Vagina (tissue), 2 donors: ENCODE measurements around the gene HIPK2.

Experiments used
- POLR2AphosphoS5 ChIP-seq, 2 donors: sonication (generic); formaldehyde crosslinking; IDR thresholded peaks; one replicate each; pipeline ENCODE4 v1.9.0; 2017; ENCODE audit warnings: antibody characterized with exemption in 2 of 2, mild to moderate bottlenecking in 2 of 2, low read depth in 1 of 2; ENCODE audit not compliant: insufficient read depth in 1 of 2
- TF ChIP-seq, protein P1 (sequence below), 3 experiments: fragments of 450-650 bp in 2 of 3; fragments of 200-600 bp in 1 of 3; sonication (generic) in 1 of 3; IDR thresholded peaks; one replicate each; pipeline ENCODE4 v1.5.1; 2017 to 2019; ENCODE audit warnings: antibody characterized with exemption in 3 of 3, mild to moderate bottlenecking in 2 of 3, moderate library complexity in 2 of 3

DNA sequence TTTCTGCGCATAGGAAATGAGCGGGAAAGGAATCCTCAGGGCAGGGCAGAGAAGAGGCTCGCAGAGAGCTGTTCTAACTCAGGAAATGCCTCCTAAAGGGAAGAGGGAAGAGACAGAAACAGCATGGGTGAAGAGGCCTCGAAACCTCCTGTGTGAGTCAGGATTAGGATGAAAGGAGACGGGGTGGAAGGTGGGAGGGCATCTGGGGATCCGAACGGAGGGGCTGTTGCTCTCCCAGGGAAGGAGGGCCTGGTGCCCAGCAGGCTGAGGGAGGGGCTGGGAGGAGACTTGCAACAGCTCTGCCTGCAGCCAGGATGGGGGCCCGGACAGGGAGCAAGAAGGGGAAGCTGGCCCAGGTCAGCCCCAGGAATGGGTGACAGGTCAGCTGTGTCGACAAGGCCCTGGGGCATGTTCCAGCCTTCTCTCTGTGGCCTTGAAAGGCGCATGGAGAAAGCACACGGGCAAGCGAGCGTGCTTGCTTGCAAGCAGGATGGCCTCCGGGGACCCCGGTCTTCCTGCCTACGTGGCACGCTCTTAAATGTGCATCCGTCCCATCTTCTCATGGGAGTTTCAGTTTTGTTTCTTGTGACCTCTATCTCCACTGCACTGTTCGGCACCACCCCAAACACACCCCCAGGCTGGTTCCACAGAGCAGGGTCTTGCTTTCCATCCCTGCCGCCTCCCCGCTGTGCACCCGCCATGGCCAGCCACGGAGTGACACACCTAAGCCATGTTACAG is 63.5 kb downstream of the HIPK2 start:
- no peak for TF ChIP-seq POLR2AphosphoS5 (IDR thresholded peaks at IDR 0.05; ENCODE audit: insufficient read depth in 1 of 2, low read depth in 1 of 2)
- TF ChIP-seq, protein P1, sequence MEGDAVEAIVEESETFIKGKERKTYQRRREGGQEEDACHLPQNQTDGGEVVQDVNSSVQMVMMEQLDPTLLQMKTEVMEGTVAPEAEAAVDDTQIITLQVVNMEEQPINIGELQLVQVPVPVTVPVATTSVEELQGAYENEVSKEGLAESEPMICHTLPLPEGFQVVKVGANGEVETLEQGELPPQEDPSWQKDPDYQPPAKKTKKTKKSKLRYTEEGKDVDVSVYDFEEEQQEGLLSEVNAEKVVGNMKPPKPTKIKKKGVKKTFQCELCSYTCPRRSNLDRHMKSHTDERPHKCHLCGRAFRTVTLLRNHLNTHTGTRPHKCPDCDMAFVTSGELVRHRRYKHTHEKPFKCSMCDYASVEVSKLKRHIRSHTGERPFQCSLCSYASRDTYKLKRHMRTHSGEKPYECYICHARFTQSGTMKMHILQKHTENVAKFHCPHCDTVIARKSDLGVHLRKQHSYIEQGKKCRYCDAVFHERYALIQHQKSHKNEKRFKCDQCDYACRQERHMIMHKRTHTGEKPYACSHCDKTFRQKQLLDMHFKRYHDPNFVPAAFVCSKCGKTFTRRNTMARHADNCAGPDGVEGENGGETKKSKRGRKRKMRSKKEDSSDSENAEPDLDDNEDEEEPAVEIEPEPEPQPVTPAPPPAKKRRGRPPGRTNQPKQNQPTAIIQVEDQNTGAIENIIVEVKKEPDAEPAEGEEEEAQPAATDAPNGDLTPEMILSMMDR (IDR thresholded peaks at IDR 0.05), result no peak
